A549 treated with ZK216348 at 1 μM for 4 hours (cell line): ENCODE measurements around the gene CEP104. TPM values are rescaled to one million over a fixed set of nuclear protein-coding genes. Genes with fewer than 3 reads are reported as not detected.

ENCODE experiments used
- total RNA-seq: library from RNA; stranded (reverse); fragments of 200-300 nt; extraction: Qiagen RNA extraction; gene quantifications from 5 replicates; pipeline ENCODE4 v1.2.3, GENCODE V29; 2022; ENCODE audit warnings: low read depth

The CEP104 gene
- total RNA-seq, result 15.0 to 20.5 TPM (median 17.7 TPM) in 5 replicates

GRCh38 chr1:3856923-3857790 is at the start of gene CEP104, which contains the start of gene DFFB:
Gene CEP104, minus strand, starts transcription at chr1:3857211. Its CDS starts 4,804 bp downstream, at chr1:3852407.
Gene DFFB, plus strand, starts transcription at chr1:3857476. Its CDS starts 128 bp downstream, at chr1:3857604.

GRCh38 chr1:3900150-3900968 is 43.3 kb upstream of the CEP104 start, which contains the start of gene C1orf174:
Gene C1orf174, minus strand, starts transcription at chr1:3900272. Its CDS starts 86 bp downstream, at chr1:3900186.

GRCh38 chr1:3796215-3797061 is 60.6 kb downstream of the CEP104 start, which contains the start of gene LRRC47:
Gene LRRC47, minus strand, starts transcription at chr1:3796498. Its CDS starts 22 bp downstream, at chr1:3796476.

GRCh38 chr1:3772715-3773571 is 84.1 kb downstream of the CEP104 start, which contains the start of gene SMIM1:
Gene SMIM1, plus strand, starts transcription at chr1:3772749. Its CDS starts 2,625 bp downstream, at chr1:3775374.

Other genes starting within 250 kb of the CEP104 start
- gene MEGF6, start 245.7 kb downstream of the CEP104 start, total RNA-seq, result 6.0 to 17.3 TPM (median 10.8 TPM) in 5 replicates
- 22.7 to 29.9 TPM (median 28.4 TPM) in 5 replicates for gene TPRG1L, start 232.2 kb downstream of the CEP104 start, total RNA-seq
- gene WRAP73, start 207.1 kb downstream of the CEP104 start, total RNA-seq, result 14.7 to 19.9 TPM (median 19.2 TPM) in 5 replicates
- 0.59 to 0.83 TPM (median 0.71 TPM) in 5 replicates for gene TP73, start 204.7 kb downstream of the CEP104 start, total RNA-seq
- gene CCDC27, start 104.8 kb downstream of the CEP104 start, total RNA-seq, result not detected in 5 replicates
- gene SMIM1, start 84.5 kb downstream of the CEP104 start, total RNA-seq, result 1.0 to 2.1 TPM (median 1.6 TPM) in 4 of 5 replicates, not detected in the other
- 27.9 to 38.3 TPM (median 34.8 TPM) in 5 replicates for gene LRRC47, start 60.7 kb downstream of the CEP104 start, total RNA-seq
- 2.2 to 5.0 TPM (median 4.2 TPM) in 5 replicates for gene DFFB, start 265 bp upstream of the CEP104 start, total RNA-seq
- gene C1orf174, start 43.1 kb upstream of the CEP104 start, total RNA-seq, result 23.1 to 25.9 TPM (median 25.2 TPM) in 5 replicates